Measurements from ENCODE around the gene C21orf58.

The C21orf58 gene

GRCh38 chr21:46366561-46366960 lies 42.9 kb upstream of the C21orf58 start:
- Histone ChIP-seq H3K9ac (ENCODE audit: insufficient read length) (no peak overlapping the region), H3K4me3 (no peak overlapping the region), H3K27ac (no peak overlapping the region), H3K9me3 (ENCODE audit: low read depth, low read length) (no peaks in the 10 kb centered on the region), H3K36me3 (ENCODE audit: insufficient read depth, low read length) (peaks cover 54% of the 10 kb centered on the region)
- TF ChIP-seq POLR2AphosphoS5 (IDR thresholded peaks at IDR 0.05; ENCODE audit: borderline replicate concordance, low read depth, low read length) (no peak), FOXP2 (optimal IDR thresholded peaks at IDR 0.05; ENCODE audit: control extremely low read depth, extremely low read length, insufficient read depth) (no peak), EZH2 (IDR thresholded peaks at IDR 0.05) (no peak)
- no peak for DNase-seq (ENCODE audit: low read depth, low spot score)

- no peak for TF ChIP-seq EZH2 (IDR thresholded peaks at IDR 0.05)
- no peak for TF ChIP-seq POLR2AphosphoS5 (IDR thresholded peaks at IDR 0.05; ENCODE audit: borderline replicate concordance, low read depth, low read length)
- TF ChIP-seq FOXP2 (optimal IDR thresholded peaks at IDR 0.05; ENCODE audit: control extremely low read depth, extremely low read length, insufficient read depth), result no peak
- Histone ChIP-seq H3K27ac (no peak overlapping the region), H3K36me3 (ENCODE audit: insufficient read depth, low read length) (peaks cover 56% of the 10 kb centered on the region), H3K4me3 (no peak overlapping the region), H3K9me3 (ENCODE audit: low read depth, low read length) (no peaks in the 10 kb centered on the region), H3K9ac (ENCODE audit: insufficient read length) (no peak overlapping the region)
- DNase-seq (ENCODE audit: low read depth, low spot score), result no peak
Measured at GRCh38 chr21:46366091-46366490, 42.4 kb upstream of the C21orf58 start.

- no peak overlapping the region for H3K9ac ChIP-seq (ENCODE audit: insufficient read length)
- no peak overlapping the region for H3K4me3 ChIP-seq
- no peak overlapping the region for H3K27ac ChIP-seq
- H3K36me3 ChIP-seq (ENCODE audit: insufficient read depth, low read length), result peaks cover 61% of the 10 kb centered on the region
- TF ChIP-seq EZH2 (IDR thresholded peaks at IDR 0.05) (no peak), POLR2AphosphoS5 (IDR thresholded peaks at IDR 0.05; ENCODE audit: borderline replicate concordance, low read depth, low read length) (no peak), FOXP2 (optimal IDR thresholded peaks at IDR 0.05; ENCODE audit: control extremely low read depth, extremely low read length, insufficient read depth) (no peak)
- DNase-seq (ENCODE audit: low read depth, low spot score), result no peak
- no peaks in the 10 kb centered on the region for H3K9me3 ChIP-seq (ENCODE audit: low read depth, low read length)
Measured at GRCh38 chr21:46363698-46364097, 40.0 kb upstream of the C21orf58 start.

GRCh38 chr21:46362946-46363345 lies 39.3 kb upstream of the C21orf58 start:
- Histone ChIP-seq H3K9ac (ENCODE audit: insufficient read length) (no peak overlapping the region), H3K4me3 (no peak overlapping the region), H3K27ac (no peak overlapping the region), H3K36me3 (ENCODE audit: insufficient read depth, low read length) (peaks cover 63% of the 10 kb centered on the region), H3K9me3 (ENCODE audit: low read depth, low read length) (no peaks in the 10 kb centered on the region)
- no peak for DNase-seq (ENCODE audit: low read depth, low spot score)
- no peak for TF ChIP-seq POLR2AphosphoS5 (IDR thresholded peaks at IDR 0.05; ENCODE audit: borderline replicate concordance, low read depth, low read length)
- no peak for TF ChIP-seq EZH2 (IDR thresholded peaks at IDR 0.05)
- no peak for TF ChIP-seq FOXP2 (optimal IDR thresholded peaks at IDR 0.05; ENCODE audit: control extremely low read depth, extremely low read length, insufficient read depth)

GRCh38 chr21:46361935-46362334 lies 38.3 kb upstream of the C21orf58 start:
- H3K36me3 ChIP-seq (ENCODE audit: insufficient read depth, low read length), result peaks cover 62% of the 10 kb centered on the region
- TF ChIP-seq EZH2 (IDR thresholded peaks at IDR 0.05) (no peak), POLR2AphosphoS5 (IDR thresholded peaks at IDR 0.05; ENCODE audit: borderline replicate concordance, low read depth, low read length) (no peak), FOXP2 (optimal IDR thresholded peaks at IDR 0.05; ENCODE audit: control extremely low read depth, extremely low read length, insufficient read depth) (no peak)
- H3K4me3 ChIP-seq, result no peak overlapping the region
- DNase-seq (ENCODE audit: low read depth, low spot score), result no peak
- no peak overlapping the region for H3K9ac ChIP-seq (ENCODE audit: insufficient read length)
- no peak overlapping the region for H3K27ac ChIP-seq
- no peaks in the 10 kb centered on the region for H3K9me3 ChIP-seq (ENCODE audit: low read depth, low read length)

GRCh38 chr21:46361176-46361575 lies 37.5 kb upstream of the C21orf58 start:
- TF ChIP-seq POLR2AphosphoS5 (IDR thresholded peaks at IDR 0.05; ENCODE audit: borderline replicate concordance, low read depth, low read length), result no peak
- TF ChIP-seq FOXP2 (optimal IDR thresholded peaks at IDR 0.05; ENCODE audit: control extremely low read depth, extremely low read length, insufficient read depth), result no peak
- no peak for TF ChIP-seq EZH2 (IDR thresholded peaks at IDR 0.05)
- Histone ChIP-seq H3K27ac (no peak overlapping the region), H3K9me3 (ENCODE audit: low read depth, low read length) (no peaks in the 10 kb centered on the region), H3K4me3 (no peak overlapping the region), H3K36me3 (ENCODE audit: insufficient read depth, low read length) (peaks cover 60% of the 10 kb centered on the region), H3K9ac (ENCODE audit: insufficient read length) (no peak overlapping the region)
- no peak for DNase-seq (ENCODE audit: low read depth, low spot score)

GRCh38 chr21:46357684-46358425 lies 34.2 kb upstream of the C21orf58 start:
- no peak overlapping the region for H3K4me3 ChIP-seq
- peaks cover 65% of the 10 kb centered on the region; the same call in 1 of the 2 replicates for H3K36me3 ChIP-seq (ENCODE audit: insufficient read depth, low read length)
- H3K27ac ChIP-seq, result no peak overlapping the region
- no peaks in the 10 kb centered on the region for H3K9me3 ChIP-seq (ENCODE audit: low read depth, low read length)
- TF ChIP-seq POLR2AphosphoS5 (IDR thresholded peaks at IDR 0.05; ENCODE audit: borderline replicate concordance, low read depth, low read length) (no peak), FOXP2 (optimal IDR thresholded peaks at IDR 0.05; ENCODE audit: control extremely low read depth, extremely low read length, insufficient read depth) (no peak), EZH2 (IDR thresholded peaks at IDR 0.05) (no peak)
- H3K9ac ChIP-seq (ENCODE audit: insufficient read length), result no peak overlapping the region
- DNase-seq (ENCODE audit: low read depth, low spot score), result no peak

- peaks cover 69% of the 10 kb centered on the region; the same call in 1 of the 2 replicates for H3K36me3 ChIP-seq (ENCODE audit: insufficient read depth, low read length)
- H3K4me3 ChIP-seq, result no peak overlapping the region
- TF ChIP-seq FOXP2 (optimal IDR thresholded peaks at IDR 0.05; ENCODE audit: control extremely low read depth, extremely low read length, insufficient read depth) (no peak), EZH2 (IDR thresholded peaks at IDR 0.05) (no peak), POLR2AphosphoS5 (IDR thresholded peaks at IDR 0.05; ENCODE audit: borderline replicate concordance, low read depth, low read length) (no peak)
- DNase-seq (ENCODE audit: low read depth, low spot score), result no peak
- H3K9ac ChIP-seq (ENCODE audit: insufficient read length), result no peak overlapping the region
- no peaks in the 10 kb centered on the region for H3K9me3 ChIP-seq (ENCODE audit: low read depth, low read length)
- no peak overlapping the region for H3K27ac ChIP-seq
Measured at GRCh38 chr21:46357335-46357604, 33.6 kb upstream of the C21orf58 start.

All from SK-N-MC (cell line).